Calu3 (cell line): Measurements from ENCODE around the gene TRIM32. TPM values are rescaled to one million over a fixed set of nuclear protein-coding genes. Genes with fewer than 3 reads are reported as not detected.

Experiments
- BruUV-seq: library from RNA; stranded (reverse); fragments of 400-500 nt; replicated peaks from 2 replicates; lab custom pipeline; 2021; lab: Mats Ljungman, UMichigan
- CTCF ChIA-PET: fragments of 300-600 bp; sonication (Branson Sonifier 250); formaldehyde crosslinking; loops from one replicate; lab custom pipeline; 2022; ENCODE audit warnings: antibody characterized with exemption; lab: Charles Lee
- DNase-seq: peaks from one replicate; pipeline ENCODE4 v3.0.0; 2022
- H3K27ac Mint-ChIP-seq: one replicate; pipeline ENCODE4 v1.8.0; 2022; ENCODE audit warnings: mixed read lengths; ENCODE audit not compliant: unreplicated experiment
- H3K27me3 Mint-ChIP-seq: one replicate; pipeline ENCODE4 v1.8.0; 2022; ENCODE audit warnings: mixed read lengths; ENCODE audit not compliant: unreplicated experiment
- H3K36me3 Mint-ChIP-seq: one replicate; pipeline ENCODE4 v1.8.0; 2022; ENCODE audit warnings: mild to moderate bottlenecking, moderate library complexity, mixed read lengths; ENCODE audit not compliant: insufficient read depth, unreplicated experiment
- H3K4me1 Mint-ChIP-seq: one replicate; pipeline ENCODE4 v1.8.0; 2022; ENCODE audit warnings: mild to moderate bottlenecking, low read depth, mixed read lengths; ENCODE audit not compliant: unreplicated experiment
- H3K4me3 Mint-ChIP-seq: one replicate; pipeline ENCODE4 v1.8.0; 2022; ENCODE audit warnings: mild to moderate bottlenecking, low read depth, moderate library complexity, mixed read lengths; ENCODE audit not compliant: unreplicated experiment
- H3K9me3 Mint-ChIP-seq: one replicate; pipeline ENCODE4 v1.8.0; 2022; ENCODE audit warnings: low read depth, mixed read lengths; ENCODE audit not compliant: unreplicated experiment
- intact Hi-C: fragments of 100-400 bp; cut with micrococcal nuclease; formaldehyde crosslinking; loops from one replicate; pipeline ENCODE4 v1.10.0; 2022; ENCODE audit not compliant: unreplicated experiment
- total RNA-seq: library from RNA; stranded (reverse); gene quantifications from 2 replicates; pipeline ENCODE4 v1.2.3, GENCODE V29; 2022
- TF ChIP-seq, protein P1 (sequence below): fragments of 200-600 bp; IDR thresholded peaks from one replicate; pipeline ENCODE4 v1.8.0; 2022; ENCODE audit warnings: antibody characterized with exemption; ENCODE audit not compliant: unreplicated experiment

Gene TRIM32
- total RNA-seq, 1 experiment from 2014 or later: 9.3 TPM

DNA sequence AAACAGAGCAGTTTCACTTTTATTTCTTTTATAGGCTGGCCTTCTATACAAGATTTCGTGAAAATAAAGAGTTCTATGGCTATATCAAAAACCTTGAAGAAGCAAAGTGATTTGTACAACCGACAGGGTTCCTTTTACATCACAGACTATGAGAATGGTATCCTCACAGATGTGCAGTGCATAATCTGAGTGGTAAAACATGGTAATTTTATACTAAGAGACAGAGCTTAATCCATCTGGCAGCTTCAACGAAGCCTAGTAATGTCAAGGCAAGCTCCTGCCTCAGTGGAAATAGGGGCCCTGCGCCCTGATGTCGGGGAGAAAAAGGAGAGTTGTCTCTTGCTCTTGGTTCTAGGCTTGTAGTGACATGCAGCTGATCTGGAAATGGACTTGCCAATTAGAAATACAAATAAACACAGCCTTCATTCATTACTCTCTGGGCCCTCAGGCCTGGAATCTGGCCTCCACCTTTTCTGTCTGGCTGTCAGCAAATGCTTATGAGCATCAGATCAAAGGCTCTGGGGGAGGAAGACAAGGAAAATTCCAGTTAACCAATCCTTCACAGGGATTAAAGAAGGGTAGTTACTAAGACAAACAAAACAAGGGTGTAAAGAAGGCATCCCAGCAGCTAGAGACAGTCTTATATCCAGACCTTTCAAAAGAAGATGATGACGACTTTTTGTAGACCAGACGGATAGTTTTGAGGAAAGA is 33.6 kb upstream of the TRIM32 start:
- BruUV-seq: no TSS peak
- intact Hi-C loops: no loop called here

DNA sequence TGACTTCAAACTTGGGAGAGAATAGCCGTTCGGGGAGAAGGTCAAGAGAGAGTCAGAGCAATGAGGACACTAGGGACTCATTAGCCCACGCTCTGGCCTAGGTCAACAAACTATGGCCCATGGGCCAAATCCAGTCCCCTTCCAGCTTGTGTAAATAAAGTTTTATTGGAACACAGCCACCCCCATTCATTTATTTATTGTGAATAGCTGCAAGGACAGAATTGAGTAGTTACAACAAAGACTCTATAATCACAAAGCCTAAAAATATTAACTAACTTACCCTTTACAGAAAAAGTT is 33.1 kb upstream of the TRIM32 start:
- intact Hi-C loops: no loop called here
- TF ChIP-seq, protein P1, sequence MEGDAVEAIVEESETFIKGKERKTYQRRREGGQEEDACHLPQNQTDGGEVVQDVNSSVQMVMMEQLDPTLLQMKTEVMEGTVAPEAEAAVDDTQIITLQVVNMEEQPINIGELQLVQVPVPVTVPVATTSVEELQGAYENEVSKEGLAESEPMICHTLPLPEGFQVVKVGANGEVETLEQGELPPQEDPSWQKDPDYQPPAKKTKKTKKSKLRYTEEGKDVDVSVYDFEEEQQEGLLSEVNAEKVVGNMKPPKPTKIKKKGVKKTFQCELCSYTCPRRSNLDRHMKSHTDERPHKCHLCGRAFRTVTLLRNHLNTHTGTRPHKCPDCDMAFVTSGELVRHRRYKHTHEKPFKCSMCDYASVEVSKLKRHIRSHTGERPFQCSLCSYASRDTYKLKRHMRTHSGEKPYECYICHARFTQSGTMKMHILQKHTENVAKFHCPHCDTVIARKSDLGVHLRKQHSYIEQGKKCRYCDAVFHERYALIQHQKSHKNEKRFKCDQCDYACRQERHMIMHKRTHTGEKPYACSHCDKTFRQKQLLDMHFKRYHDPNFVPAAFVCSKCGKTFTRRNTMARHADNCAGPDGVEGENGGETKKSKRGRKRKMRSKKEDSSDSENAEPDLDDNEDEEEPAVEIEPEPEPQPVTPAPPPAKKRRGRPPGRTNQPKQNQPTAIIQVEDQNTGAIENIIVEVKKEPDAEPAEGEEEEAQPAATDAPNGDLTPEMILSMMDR: no peak
- CTCF ChIA-PET: no interaction called here
- Mint-ChIP-seq H3K27me3 (no peaks in the 10 kb centered on the region), H3K9me3 (no peaks in the 10 kb centered on the region), H3K4me1 (no peaks in the 10 kb centered on the region), H3K36me3 (no peaks in the 10 kb centered on the region), H3K4me3 (no peak overlapping the region), H3K27ac (no peak overlapping the region)
- no TSS peak for BruUV-seq
- no peak for DNase-seq

More for the DNA sequence above, 33.6 kb upstream of the TRIM32 start:
- Mint-ChIP-seq H3K4me1 (no peaks in the 10 kb centered on the region), H3K9me3 (no peaks in the 10 kb centered on the region), H3K4me3 (no peak overlapping the region), H3K27me3 (no peaks in the 10 kb centered on the region), H3K36me3 (no peaks in the 10 kb centered on the region), H3K27ac (no peak overlapping the region)
- TF ChIP-seq, protein P1: no peak
- CTCF ChIA-PET: no interaction called here
- no peak for DNase-seq

DNA sequence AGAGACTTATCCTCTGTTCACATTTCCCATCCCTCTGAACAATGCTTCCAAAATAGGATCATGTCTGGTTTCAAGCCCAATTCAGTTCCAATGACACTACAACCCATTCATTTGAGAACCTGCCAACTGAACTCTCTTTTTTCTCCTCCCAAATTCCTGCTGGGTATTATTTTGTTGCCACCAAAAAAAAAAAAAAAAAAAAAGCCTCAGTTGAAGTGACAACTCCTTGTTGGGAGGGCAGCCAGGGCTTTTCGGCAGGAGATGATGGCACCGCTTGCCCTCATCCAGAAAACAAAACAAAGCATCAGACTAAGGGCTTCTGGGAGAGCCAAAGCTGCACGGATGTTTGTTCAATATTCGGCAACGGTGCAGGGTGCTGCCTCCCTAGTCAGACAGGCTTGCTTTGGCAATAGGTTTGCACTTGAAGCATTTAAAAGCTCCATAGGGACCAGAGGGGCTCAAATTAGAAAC is 30.6 kb upstream of the TRIM32 start:
- no peak for DNase-seq
- H3K27me3 Mint-ChIP-seq: no peaks in the 10 kb centered on the region
- H3K27ac Mint-ChIP-seq: no peak overlapping the region
- H3K36me3 Mint-ChIP-seq: no peaks in the 10 kb centered on the region
- intact Hi-C loops: no loop called here
- no peak overlapping the region for H3K4me3 Mint-ChIP-seq
- no peaks in the 10 kb centered on the region for H3K4me1 Mint-ChIP-seq
- CTCF ChIA-PET: no interaction called here
- BruUV-seq: no TSS peak
- TF ChIP-seq, protein P1: no peak
- no peaks in the 10 kb centered on the region for H3K9me3 Mint-ChIP-seq

DNA sequence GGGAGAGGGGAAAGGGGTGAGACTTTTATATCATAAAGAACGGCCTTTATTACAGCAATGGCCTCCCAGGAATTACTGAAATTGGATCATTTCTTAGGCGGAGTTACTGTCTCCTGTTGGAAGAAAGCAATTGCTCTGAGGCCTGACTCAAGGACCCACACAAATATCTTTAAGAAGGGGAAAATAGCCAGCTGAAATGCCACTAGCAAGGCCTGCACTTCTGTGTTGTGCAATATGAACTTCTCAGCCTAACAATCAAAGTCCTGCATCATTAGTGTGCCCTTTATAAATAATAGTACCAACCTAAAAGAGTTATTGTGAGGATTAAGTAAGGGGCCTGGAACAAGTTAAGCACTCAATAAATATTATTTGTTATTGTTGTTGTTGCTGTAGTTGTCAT is 30.1 kb upstream of the TRIM32 start:
- CTCF ChIA-PET: no interaction called here
- no TSS peak for BruUV-seq
- no peak for DNase-seq
- intact Hi-C loops: no loop called here
- Mint-ChIP-seq H3K4me3 (no peak overlapping the region), H3K9me3 (no peaks in the 10 kb centered on the region), H3K27me3 (no peaks in the 10 kb centered on the region), H3K27ac (no peak overlapping the region), H3K4me1 (no peaks in the 10 kb centered on the region), H3K36me3 (no peaks in the 10 kb centered on the region)
- TF ChIP-seq, protein P1: no peak
